Measurements from ENCODE around the gene FAM8A1. TPM values are rescaled to one million over a fixed set of nuclear protein-coding genes. Genes with fewer than 3 reads are reported as not detected.

Gene FAM8A1
- polyA plus RNA-seq, 1 donor, result 31.0 TPM

DNA sequence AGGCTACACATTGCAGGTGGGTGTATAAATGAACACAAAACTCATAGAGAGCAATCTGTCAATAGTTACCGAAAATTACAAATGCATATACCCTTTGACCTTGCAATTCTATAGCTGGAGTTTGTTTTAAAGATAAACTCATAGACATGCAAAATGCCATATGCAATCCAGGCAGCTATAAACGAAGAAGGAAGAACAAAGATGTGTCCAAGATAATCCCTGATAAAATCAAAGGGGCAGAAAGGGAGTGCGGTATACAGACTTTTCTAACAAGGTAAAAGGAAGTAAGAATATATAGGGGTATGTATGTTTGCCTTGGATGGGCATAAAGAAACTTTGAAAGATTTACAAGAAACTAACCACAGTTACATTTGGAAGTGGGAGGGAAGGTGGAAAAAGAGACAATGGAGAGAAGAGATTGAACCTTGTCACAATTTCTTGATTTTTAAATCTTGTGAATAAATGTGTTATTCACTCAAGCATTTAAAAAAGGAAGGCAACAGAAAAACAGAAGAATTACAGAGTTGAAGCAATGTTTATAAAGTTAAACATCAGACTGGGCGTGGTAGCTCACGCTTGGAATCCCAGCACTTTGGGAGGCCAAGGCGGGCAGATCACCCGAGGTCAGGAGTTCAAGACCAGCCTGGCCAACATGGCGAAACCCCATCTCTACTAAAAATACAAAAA, 29.9 kb downstream of the FAM8A1 start:
- peak overlapping the region; percentile 4 for H3K27ac ChIP-seq (ENCODE audit: low read length)
- peaks cover 4% of the 10 kb centered on the region for H3K4me1 ChIP-seq (ENCODE audit: control insufficient read depth, insufficient read depth, low read length)
- H3K27me3 ChIP-seq (ENCODE audit: control insufficient read depth, insufficient read depth, low read length), result no peaks in the 10 kb centered on the region
- H3K36me3 ChIP-seq (ENCODE audit: control insufficient read depth, insufficient read depth, low read length), result peaks cover 49% of the 10 kb centered on the region
- no peak for DNase-seq
- H3K9me3 ChIP-seq (ENCODE audit: control insufficient read depth, low read depth, low read length), result no peaks in the 10 kb centered on the region
- WGBS (ENCODE audit: insufficient coverage, low lambda C conversion rate), result 38% methylated on average over 1 of the region's 8 CpGs
- H3K4me3 ChIP-seq (ENCODE audit: low read length), result no peak overlapping the region

DNA sequence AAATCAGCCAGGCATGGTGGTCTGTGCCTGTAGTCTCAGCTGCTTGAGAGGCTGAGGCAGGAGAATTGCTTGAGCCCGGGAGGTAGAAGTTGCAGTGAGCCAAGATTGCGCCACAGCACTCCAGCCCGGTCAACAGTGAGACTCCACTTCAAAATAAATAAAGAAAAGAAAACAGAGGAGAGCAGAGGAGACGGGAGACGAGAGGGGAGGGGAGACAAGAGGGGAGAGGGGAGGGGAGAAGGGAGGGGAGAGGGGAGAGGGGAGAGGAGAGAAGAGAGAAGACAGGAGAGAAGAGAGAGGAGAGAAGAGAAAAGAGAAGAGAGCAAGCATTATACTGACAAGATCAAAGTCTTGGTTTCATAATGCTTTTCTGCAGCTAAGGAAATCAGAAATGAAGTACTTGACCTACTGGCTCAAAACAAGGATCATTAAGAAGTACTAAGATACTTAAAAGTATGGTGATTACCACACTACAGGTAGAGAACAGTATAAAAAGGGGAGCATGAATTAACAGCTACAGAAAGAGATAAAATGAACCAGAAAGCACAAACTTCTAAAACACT, 30.5 kb downstream of the FAM8A1 start:
- no peaks in the 10 kb centered on the region for H3K27me3 ChIP-seq (ENCODE audit: control insufficient read depth, insufficient read depth, low read length)
- no peak overlapping the region for H3K4me3 ChIP-seq (ENCODE audit: low read length)
- WGBS (ENCODE audit: insufficient coverage, low lambda C conversion rate), result no CpG with 5 or more reads among the region's 5 CpGs
- H3K27ac ChIP-seq (ENCODE audit: low read length), result peak overlapping the region; percentile 4
- peaks cover 4% of the 10 kb centered on the region for H3K4me1 ChIP-seq (ENCODE audit: control insufficient read depth, insufficient read depth, low read length)
- peak in 1 of 2 donors; percentile 18 for DNase-seq
- no peaks in the 10 kb centered on the region for H3K9me3 ChIP-seq (ENCODE audit: control insufficient read depth, low read depth, low read length)
- H3K36me3 ChIP-seq (ENCODE audit: control insufficient read depth, insufficient read depth, low read length), result peaks cover 52% of the 10 kb centered on the region

DNA sequence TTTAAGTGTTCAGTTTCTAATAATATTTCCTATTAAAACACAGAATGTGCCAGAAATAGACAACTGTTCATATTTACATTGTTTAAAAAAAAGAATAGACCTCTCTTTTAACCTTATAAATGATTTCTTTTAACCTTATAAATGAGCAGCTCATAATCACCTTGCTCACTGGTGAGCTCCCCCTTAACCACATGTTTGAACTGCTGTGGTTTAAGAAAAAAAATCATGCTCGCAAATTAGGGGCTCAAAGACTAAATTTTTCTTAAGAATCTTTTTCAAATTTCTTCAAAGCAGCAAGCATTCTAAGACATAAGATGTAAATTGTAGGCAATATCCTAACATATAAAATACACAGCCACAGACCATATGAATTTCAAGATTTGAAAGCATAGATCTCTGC, 32.8 kb downstream of the FAM8A1 start:
- peaks cover 4% of the 10 kb centered on the region for H3K4me1 ChIP-seq (ENCODE audit: control insufficient read depth, insufficient read depth, low read length)
- no peak for DNase-seq
- WGBS (ENCODE audit: insufficient coverage, low lambda C conversion rate), result 83% methylated on average over 1 of the region's 1 CpG
- no peak overlapping the region for H3K27ac ChIP-seq (ENCODE audit: low read length)
- H3K27me3 ChIP-seq (ENCODE audit: control insufficient read depth, insufficient read depth, low read length), result no peaks in the 10 kb centered on the region
- peaks cover 48% of the 10 kb centered on the region for H3K36me3 ChIP-seq (ENCODE audit: control insufficient read depth, insufficient read depth, low read length)
- no peak overlapping the region for H3K4me3 ChIP-seq (ENCODE audit: low read length)
- H3K9me3 ChIP-seq (ENCODE audit: control insufficient read depth, low read depth, low read length), result no peaks in the 10 kb centered on the region

DNA sequence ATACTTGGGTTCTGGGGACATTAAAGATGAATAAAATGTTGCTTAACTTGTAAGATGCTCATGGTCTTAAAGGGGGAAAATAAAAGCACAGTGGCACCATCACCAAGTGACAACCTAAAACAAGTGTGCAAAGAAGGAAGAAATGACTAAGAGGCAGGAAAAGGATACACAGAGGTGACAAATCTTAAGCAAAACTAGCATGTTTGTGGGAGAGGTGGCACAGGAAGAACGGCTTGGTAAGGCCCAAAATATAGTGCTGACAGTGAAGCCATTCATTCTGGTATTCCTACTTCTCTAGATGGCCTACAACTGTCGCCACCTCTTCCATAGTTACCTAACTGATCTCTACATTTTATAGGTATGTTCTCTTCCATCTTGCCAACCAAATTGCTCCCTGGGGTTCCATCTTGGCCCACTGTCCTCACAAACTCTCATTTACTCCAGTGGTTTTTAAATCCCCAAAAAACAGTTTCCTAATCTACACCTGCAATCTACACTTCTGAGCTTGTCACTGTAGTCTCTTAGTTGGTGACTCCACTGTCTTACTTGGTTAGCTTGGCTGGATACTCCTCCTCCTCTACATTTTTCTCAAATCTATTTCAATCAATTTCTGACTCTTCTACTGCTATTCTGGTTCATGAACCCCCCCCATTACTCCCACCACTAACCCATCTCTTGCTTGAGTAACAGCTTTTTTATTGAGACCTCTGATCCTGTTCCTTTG, 33.5 kb downstream of the FAM8A1 start:
- no peaks in the 10 kb centered on the region for H3K9me3 ChIP-seq (ENCODE audit: control insufficient read depth, low read depth, low read length)
- H3K4me3 ChIP-seq (ENCODE audit: low read length), result no peak overlapping the region
- H3K27ac ChIP-seq (ENCODE audit: low read length), result no peak overlapping the region
- peaks cover 4% of the 10 kb centered on the region for H3K4me1 ChIP-seq (ENCODE audit: control insufficient read depth, insufficient read depth, low read length)
- 83% methylated on average over 1 of the region's 2 CpGs for WGBS (ENCODE audit: insufficient coverage, low lambda C conversion rate)
- no peaks in the 10 kb centered on the region for H3K27me3 ChIP-seq (ENCODE audit: control insufficient read depth, insufficient read depth, low read length)
- DNase-seq, result no peak
- H3K36me3 ChIP-seq (ENCODE audit: control insufficient read depth, insufficient read depth, low read length), result peaks cover 51% of the 10 kb centered on the region

DNA sequence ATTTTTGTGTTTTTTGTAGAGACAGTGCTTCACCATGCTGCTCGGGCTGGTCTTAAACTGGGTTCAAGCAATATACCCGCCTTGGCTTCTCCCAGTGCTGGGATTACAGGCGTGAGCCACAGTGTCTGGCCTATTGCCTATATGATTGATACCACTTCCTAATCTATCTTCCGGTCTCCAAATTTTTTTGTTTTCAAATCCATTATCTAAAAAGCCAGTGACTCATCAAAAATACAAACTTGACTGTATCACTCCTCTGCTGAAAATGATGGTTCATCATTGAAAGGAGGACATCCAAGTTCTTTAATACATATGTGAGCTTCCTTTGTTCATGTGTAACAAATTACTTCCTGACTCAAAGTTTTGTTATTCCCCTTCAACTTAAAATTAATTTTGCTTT, 35.5 kb downstream of the FAM8A1 start:
- Histone ChIP-seq H3K36me3 (ENCODE audit: control insufficient read depth, insufficient read depth, low read length) (peaks cover 52% of the 10 kb centered on the region), H3K27me3 (ENCODE audit: control insufficient read depth, insufficient read depth, low read length) (no peaks in the 10 kb centered on the region), H3K27ac (ENCODE audit: low read length) (no peak overlapping the region), H3K4me3 (ENCODE audit: low read length) (no peak overlapping the region), H3K4me1 (ENCODE audit: control insufficient read depth, insufficient read depth, low read length) (peaks cover 4% of the 10 kb centered on the region), H3K9me3 (ENCODE audit: control insufficient read depth, low read depth, low read length) (no peaks in the 10 kb centered on the region)
- WGBS (ENCODE audit: insufficient coverage, low lambda C conversion rate), result 100% methylated on average over 1 of the region's 4 CpGs
- no peak for DNase-seq

DNA sequence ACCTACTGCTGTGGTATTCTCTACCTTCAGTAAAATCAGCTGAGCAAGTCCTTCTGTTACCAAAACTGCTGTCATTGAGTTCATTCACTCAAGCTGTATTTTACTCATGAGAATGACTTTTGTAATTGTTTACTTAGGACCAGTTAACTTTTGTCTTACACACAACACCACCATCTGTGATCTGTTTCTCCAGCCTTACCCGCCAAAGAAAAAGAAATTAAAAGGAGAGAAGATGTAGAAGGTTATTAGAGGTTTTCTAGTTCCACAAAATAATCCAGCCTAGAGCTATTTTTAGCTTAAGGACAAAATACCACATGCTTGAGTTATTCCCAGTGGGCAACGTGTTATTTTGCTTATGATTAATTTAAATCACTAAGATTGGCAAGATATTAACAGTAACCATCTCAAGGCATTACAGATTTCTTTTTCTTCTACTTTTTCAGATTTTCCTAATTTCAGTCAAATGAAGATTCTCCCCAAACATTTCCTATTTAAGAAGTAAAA, 38.2 kb downstream of the FAM8A1 start:
- 89% methylated on average over 2 of the region's 2 CpGs for WGBS (ENCODE audit: insufficient coverage, low lambda C conversion rate)
- DNase-seq, result no peak
- no peaks in the 10 kb centered on the region for H3K4me1 ChIP-seq (ENCODE audit: control insufficient read depth, insufficient read depth, low read length)
- no peak overlapping the region for H3K27ac ChIP-seq (ENCODE audit: low read length)
- no peaks in the 10 kb centered on the region for H3K27me3 ChIP-seq (ENCODE audit: control insufficient read depth, insufficient read depth, low read length)
- no peaks in the 10 kb centered on the region for H3K9me3 ChIP-seq (ENCODE audit: control insufficient read depth, low read depth, low read length)
- peaks cover 53% of the 10 kb centered on the region for H3K36me3 ChIP-seq (ENCODE audit: control insufficient read depth, insufficient read depth, low read length)
- H3K4me3 ChIP-seq (ENCODE audit: low read length), result no peak overlapping the region

DNA sequence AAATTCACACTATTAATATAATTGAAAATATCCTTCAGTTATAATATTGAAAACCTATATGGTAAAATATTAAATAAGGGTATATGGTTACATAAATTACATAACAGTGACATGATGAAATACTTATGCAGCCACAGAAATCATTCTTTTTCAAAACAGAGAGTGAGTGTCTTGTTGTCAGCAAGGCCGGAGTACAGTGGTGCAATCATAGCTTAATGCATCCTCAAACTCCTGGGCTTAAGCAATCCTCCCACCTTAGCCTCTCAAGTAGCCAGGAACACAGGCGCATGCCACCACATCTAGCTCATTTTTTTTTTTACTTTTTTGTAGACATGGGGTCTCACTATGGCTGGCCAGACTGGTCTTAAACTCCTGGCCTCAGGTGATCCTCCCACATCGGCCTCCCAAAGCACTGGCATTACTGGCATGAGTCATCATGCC, 40.4 kb downstream of the FAM8A1 start:
- no peaks in the 10 kb centered on the region for H3K9me3 ChIP-seq (ENCODE audit: control insufficient read depth, low read depth, low read length)
- H3K27ac ChIP-seq (ENCODE audit: low read length), result no peak overlapping the region
- H3K27me3 ChIP-seq (ENCODE audit: control insufficient read depth, insufficient read depth, low read length), result no peaks in the 10 kb centered on the region
- DNase-seq, result no peak
- no peak overlapping the region for H3K4me3 ChIP-seq (ENCODE audit: low read length)
- no CpG with 5 or more reads among the region's 3 CpGs for WGBS (ENCODE audit: insufficient coverage, low lambda C conversion rate)
- H3K36me3 ChIP-seq (ENCODE audit: control insufficient read depth, insufficient read depth, low read length), result peaks cover 55% of the 10 kb centered on the region
- H3K4me1 ChIP-seq (ENCODE audit: control insufficient read depth, insufficient read depth, low read length), result no peaks in the 10 kb centered on the region

DNA sequence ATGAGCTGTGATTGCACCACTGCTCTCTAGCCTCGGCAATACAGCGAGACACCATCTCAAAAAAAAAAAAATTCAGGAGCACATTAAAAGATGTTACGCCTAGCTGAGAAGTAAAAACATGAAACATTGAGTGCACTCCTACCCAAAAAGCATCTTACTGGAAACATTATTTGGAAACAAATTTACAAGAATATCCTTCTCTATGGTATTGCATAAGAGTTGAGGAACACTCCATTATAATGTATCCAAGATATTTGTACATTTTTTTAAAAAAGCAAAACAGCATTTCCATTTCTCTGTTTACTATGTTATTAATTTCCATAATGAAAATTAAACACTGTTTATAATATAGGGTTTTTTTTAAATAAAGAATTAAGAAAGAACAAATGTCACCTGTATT, 48.6 kb downstream of the FAM8A1 start:
- Histone ChIP-seq H3K36me3 (ENCODE audit: control insufficient read depth, insufficient read depth, low read length) (peaks cover 57% of the 10 kb centered on the region), H3K4me3 (ENCODE audit: low read length) (no peak overlapping the region), H3K27ac (ENCODE audit: low read length) (no peak overlapping the region), H3K27me3 (ENCODE audit: control insufficient read depth, insufficient read depth, low read length) (no peaks in the 10 kb centered on the region), H3K9me3 (ENCODE audit: control insufficient read depth, low read depth, low read length) (no peaks in the 10 kb centered on the region), H3K4me1 (ENCODE audit: control insufficient read depth, insufficient read depth, low read length) (no peaks in the 10 kb centered on the region)
- DNase-seq, result no peak
- WGBS (ENCODE audit: insufficient coverage, low lambda C conversion rate), result 80% methylated on average over 1 of the region's 3 CpGs

DNA sequence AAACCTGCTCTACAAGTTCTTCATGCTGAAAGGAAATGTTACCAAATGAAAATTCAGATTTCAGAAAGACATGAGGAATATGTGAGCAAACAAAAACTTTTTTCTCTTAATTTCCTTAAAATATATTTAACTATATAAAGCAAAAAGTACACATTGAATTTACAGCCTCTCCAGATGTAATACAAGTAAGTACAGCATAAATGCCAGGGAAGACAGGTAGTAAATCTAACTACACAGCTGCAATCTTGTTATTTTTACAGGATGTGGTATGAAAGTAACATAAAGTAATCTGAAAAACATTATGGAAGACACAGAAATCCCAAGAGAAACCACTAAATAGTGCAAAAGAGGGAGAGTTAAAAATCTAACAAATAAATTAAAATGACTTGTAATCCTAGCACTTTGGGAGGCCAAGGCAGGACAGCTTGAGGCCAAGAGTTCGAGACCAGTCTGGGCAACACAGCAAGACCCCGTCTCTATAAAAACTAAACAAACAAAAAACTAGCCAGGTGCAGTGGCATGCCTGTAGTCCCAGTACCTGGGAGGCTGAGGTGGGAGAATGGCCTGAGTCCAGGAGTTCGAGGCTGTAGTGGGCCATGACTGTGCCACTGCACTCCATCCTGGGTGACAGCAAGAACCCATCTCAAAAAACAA, 50.7 kb downstream of the FAM8A1 start:
- DNase-seq, result no peak
- peaks cover 51% of the 10 kb centered on the region for H3K36me3 ChIP-seq (ENCODE audit: control insufficient read depth, insufficient read depth, low read length)
- no peaks in the 10 kb centered on the region for H3K4me1 ChIP-seq (ENCODE audit: control insufficient read depth, insufficient read depth, low read length)
- no peaks in the 10 kb centered on the region for H3K9me3 ChIP-seq (ENCODE audit: control insufficient read depth, low read depth, low read length)
- no peak overlapping the region for H3K4me3 ChIP-seq (ENCODE audit: low read length)
- no peaks in the 10 kb centered on the region for H3K27me3 ChIP-seq (ENCODE audit: control insufficient read depth, insufficient read depth, low read length)
- no peak overlapping the region for H3K27ac ChIP-seq (ENCODE audit: low read length)
- no CpG with 5 or more reads among the region's 3 CpGs for WGBS (ENCODE audit: insufficient coverage, low lambda C conversion rate)

DNA sequence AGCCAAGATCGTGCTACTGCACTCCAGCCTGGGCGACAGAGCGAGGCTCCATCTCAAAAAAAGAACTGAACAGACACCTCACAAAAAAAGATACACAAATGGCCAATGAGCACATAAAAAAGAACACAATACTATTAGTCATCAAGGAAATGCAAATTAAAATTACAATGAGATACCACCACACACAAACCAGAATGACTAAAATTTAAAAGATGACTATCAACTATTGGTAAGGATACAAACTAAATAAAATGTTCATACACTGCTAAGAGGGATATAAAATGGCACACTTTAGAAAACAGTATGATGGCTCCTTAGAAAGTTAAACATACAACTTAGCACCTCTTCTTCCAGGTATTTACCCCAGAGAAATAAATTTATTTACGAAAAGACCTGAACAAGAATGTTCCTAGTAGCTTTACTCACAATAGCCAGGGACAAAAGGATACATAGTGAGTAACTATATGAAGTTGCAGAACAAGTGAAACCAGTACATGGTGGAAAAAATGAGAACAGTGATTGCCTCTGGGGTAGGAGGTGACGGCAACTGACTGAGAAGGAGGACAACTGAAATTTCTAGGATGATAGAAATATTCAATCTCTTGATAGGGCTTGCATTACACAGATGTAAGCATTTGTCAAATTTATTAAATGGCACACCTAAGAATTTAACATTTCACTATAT, 53.2 kb downstream of the FAM8A1 start:
- Histone ChIP-seq H3K4me1 (ENCODE audit: control insufficient read depth, insufficient read depth, low read length) (no peaks in the 10 kb centered on the region), H3K27me3 (ENCODE audit: control insufficient read depth, insufficient read depth, low read length) (no peaks in the 10 kb centered on the region), H3K27ac (ENCODE audit: low read length) (no peak overlapping the region), H3K9me3 (ENCODE audit: control insufficient read depth, low read depth, low read length) (no peaks in the 10 kb centered on the region), H3K4me3 (ENCODE audit: low read length) (no peak overlapping the region), H3K36me3 (ENCODE audit: control insufficient read depth, insufficient read depth, low read length) (peaks cover 49% of the 10 kb centered on the region)
- WGBS (ENCODE audit: insufficient coverage, low lambda C conversion rate), result 100% methylated on average over 1 of the region's 5 CpGs
- no peak for DNase-seq

Measured in large intestine (tissue), 3 donors.